A673 (cell line): ENCODE data around the gene HNRNPF. TPM values are rescaled to one million over a fixed set of nuclear protein-coding genes. Genes with fewer than 3 reads are reported as not detected.
A peak's percentile ranks its signal among the peaks of the same experiment; 100 is the strongest.

ENCODE experiments used
- BruUV-seq: library from RNA; stranded (reverse); fragments of 400-500 nt; replicated peaks from 2 replicates; lab custom pipeline; 2021; lab: Mats Ljungman, UMichigan
- CTCF ChIA-PET: fragments of 300-600 bp; sonication (Branson Sonifier 250); formaldehyde crosslinking; loops from one replicate; lab custom pipeline; 2022; ENCODE audit warnings: antibody characterized with exemption; lab: Charles Lee
- POLR2A ChIA-PET: fragments of 300-600 bp; sonication (Branson Sonifier 250); formaldehyde crosslinking; loops from one replicate; lab custom pipeline; 2022; ENCODE audit warnings: antibody characterized with exemption; ENCODE audit not compliant: low non-redundant PET; lab: Charles Lee
- DNase-seq: peaks from one replicate; pipeline ENCODE4 v3.0.0-alpha.2; 2015; ENCODE audit warnings: low spot score
- H3K27ac ChIP-seq: fragments of 200-600 bp; sonication (generic); 2 replicates; pipeline ENCODE4 v1.5.1; 2016; ENCODE audit warnings: mixed run types, low read depth, mild to moderate bottlenecking, mixed read lengths, antibody characterized with exemption, low read length; ENCODE audit not compliant: poor library complexity, severe bottlenecking
- H3K27me3 ChIP-seq: fragments of 200-600 bp; sonication (generic); replicated peaks from 2 replicates; pipeline ENCODE4 v1.6.1; 2017; ENCODE audit warnings: mixed run types, low read depth, mild to moderate bottlenecking, mixed read lengths, antibody characterized with exemption, low read length; ENCODE audit not compliant: insufficient read depth, poor library complexity
- H3K36me3 ChIP-seq: fragments of 200-600 bp; sonication (generic); 2 replicates; pipeline ENCODE4 v1.6.1; 2016; ENCODE audit warnings: mixed run types, mild to moderate bottlenecking, mixed read lengths, antibody characterized with exemption, low read length; ENCODE audit not compliant: insufficient read depth, poor library complexity, severe bottlenecking
- H3K4me1 ChIP-seq: fragments of 200-600 bp; sonication (generic); 2 replicates; pipeline ENCODE4 v1.6.1; 2017; ENCODE audit warnings: mixed run types, mild to moderate bottlenecking, mixed read lengths, antibody characterized with exemption, low read length; ENCODE audit not compliant: insufficient read depth, poor library complexity, severe bottlenecking
- H3K4me3 ChIP-seq: fragments of 200-600 bp; sonication (generic); 2 replicates; pipeline ENCODE4 v1.5.1; 2016; ENCODE audit warnings: low read depth, mixed run types, mild to moderate bottlenecking, mixed read lengths, low read length; ENCODE audit not compliant: poor library complexity, severe bottlenecking
- H3K9me3 ChIP-seq: fragments of 200-600 bp; sonication (generic); 2 replicates; pipeline ENCODE4 v1.6.1; 2016; ENCODE audit warnings: mixed run types, low read depth, mild to moderate bottlenecking, mixed read lengths, antibody characterized with exemption, low read length; ENCODE audit not compliant: poor library complexity, severe bottlenecking
- EZH2 ChIP-seq: fragments of 200-600 bp; sonication (generic); IDR thresholded peaks from 2 replicates; pipeline ENCODE4 v1.6.1; 2017; ENCODE audit warnings: borderline replicate concordance, low read depth, mild to moderate bottlenecking, mixed read lengths, antibody characterized with exemption, low read length; ENCODE audit not compliant: poor library complexity, severe bottlenecking
- intact Hi-C: fragments of 100-400 bp; cut with micrococcal nuclease; formaldehyde crosslinking; loops from one replicate; pipeline ENCODE4 v1.10.0; 2022; ENCODE audit not compliant: unreplicated experiment
- total RNA-seq: library from RNA; stranded (reverse); gene quantifications from 2 replicates; pipeline ENCODE4 v1.2.3, GENCODE V29; 2021
- TF ChIP-seq, protein P1 (sequence below): fragments of 300-800, 200-600 bp; sonication (generic); conservative IDR thresholded peaks from 2 replicates; pipeline ENCODE4 v1.5.1; 2017; ENCODE audit warnings: low read depth, mild to moderate bottlenecking, antibody characterized with exemption, low read length, moderate library complexity, mixed read lengths

The HNRNPF gene
- total RNA-seq, 1 experiment from 2014 or later, result 277 TPM

DNA sequence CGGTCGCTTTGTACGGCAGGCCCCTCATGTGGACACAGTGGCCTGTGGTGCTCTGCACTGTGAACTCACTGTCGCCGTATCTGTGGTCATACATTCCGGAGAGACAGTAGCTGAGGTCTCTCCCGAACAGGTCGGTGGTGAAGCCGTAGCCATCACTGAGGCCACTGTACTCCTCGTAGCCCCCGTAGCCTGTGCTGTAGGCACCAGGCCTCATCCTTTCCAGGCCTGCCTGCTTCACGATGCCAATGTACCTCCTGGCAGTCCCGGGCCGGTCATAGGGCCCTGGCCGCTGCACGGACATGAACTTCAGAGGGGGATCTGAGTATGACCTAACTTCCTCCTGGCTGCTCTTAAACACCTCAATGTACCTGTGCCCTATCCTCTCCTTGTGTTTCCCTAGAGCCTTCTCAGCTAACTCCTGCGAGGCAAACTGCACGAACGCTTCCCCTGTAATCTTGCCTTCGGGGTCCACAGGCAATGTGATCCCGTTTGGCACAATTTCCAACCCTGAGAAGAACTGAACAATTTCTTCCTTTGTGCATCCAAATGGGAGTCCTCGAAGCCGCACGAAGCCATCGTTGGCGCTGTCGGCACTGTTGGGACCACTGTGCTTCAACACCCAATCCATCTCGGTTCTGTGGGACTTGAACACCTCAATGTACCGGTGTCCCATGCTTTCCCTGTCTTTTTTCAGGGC is 21.9 kb downstream of the HNRNPF start:
- BruUV-seq, result TSS peak; percentile 31
- intact Hi-C loops, result no loop called here
- no peak for DNase-seq

DNA sequence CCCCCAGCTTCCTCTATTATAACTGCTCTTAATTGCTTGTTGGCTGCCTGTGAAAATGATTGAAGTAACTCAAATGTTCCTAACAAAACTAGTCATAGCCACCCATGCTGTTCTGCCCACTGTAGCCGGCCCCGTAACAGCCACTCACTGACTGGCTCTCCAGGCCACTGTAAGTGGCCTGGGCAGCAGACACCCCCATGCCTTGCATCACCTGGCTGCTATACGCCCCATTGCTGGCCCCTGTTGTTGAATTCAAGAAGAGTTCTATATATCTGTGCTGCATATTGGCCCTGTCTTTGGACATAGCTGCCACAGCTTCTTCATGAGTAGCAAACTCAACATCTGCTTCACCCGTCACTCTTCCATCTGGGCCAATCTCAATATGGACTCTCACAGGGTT is 22.4 kb downstream of the HNRNPF start:
- no peaks in the 10 kb centered on the region for H3K27me3 ChIP-seq
- no peaks in the 10 kb centered on the region for H3K9me3 ChIP-seq
- no peaks in the 10 kb centered on the region for H3K4me1 ChIP-seq
- no peak for DNase-seq
- H3K27ac ChIP-seq, result no peak overlapping the region
- ChIA-PET POLR2A (interaction anchor here (0.6 kb wide), 1 partner anchor 550 kb away, joined by 3 read pairs; no protein-coding TSS in a partner anchor), CTCF (no interaction called here)
- H3K4me3 ChIP-seq, result no peak overlapping the region
- no TSS peak for BruUV-seq
- TF ChIP-seq EZH2, result no peak
- TF ChIP-seq, protein P1, sequence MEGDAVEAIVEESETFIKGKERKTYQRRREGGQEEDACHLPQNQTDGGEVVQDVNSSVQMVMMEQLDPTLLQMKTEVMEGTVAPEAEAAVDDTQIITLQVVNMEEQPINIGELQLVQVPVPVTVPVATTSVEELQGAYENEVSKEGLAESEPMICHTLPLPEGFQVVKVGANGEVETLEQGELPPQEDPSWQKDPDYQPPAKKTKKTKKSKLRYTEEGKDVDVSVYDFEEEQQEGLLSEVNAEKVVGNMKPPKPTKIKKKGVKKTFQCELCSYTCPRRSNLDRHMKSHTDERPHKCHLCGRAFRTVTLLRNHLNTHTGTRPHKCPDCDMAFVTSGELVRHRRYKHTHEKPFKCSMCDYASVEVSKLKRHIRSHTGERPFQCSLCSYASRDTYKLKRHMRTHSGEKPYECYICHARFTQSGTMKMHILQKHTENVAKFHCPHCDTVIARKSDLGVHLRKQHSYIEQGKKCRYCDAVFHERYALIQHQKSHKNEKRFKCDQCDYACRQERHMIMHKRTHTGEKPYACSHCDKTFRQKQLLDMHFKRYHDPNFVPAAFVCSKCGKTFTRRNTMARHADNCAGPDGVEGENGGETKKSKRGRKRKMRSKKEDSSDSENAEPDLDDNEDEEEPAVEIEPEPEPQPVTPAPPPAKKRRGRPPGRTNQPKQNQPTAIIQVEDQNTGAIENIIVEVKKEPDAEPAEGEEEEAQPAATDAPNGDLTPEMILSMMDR, result no peak
- peaks cover 65% of the 10 kb centered on the region for H3K36me3 ChIP-seq
- intact Hi-C loops, result no loop called here

More for the DNA sequence above, 21.9 kb downstream of the HNRNPF start:
- CTCF ChIA-PET, result no interaction called here
- H3K36me3 ChIP-seq, result peaks cover 71% of the 10 kb centered on the region
- H3K4me1 ChIP-seq, result no peaks in the 10 kb centered on the region
- no peak overlapping the region for H3K4me3 ChIP-seq
- no peak overlapping the region for H3K27ac ChIP-seq
- POLR2A ChIA-PET, result interaction anchor here (0.5 kb wide), 1 partner anchor 10 kb away, joined by 3 read pairs; no protein-coding TSS in a partner anchor
- H3K9me3 ChIP-seq, result no peaks in the 10 kb centered on the region
- TF ChIP-seq EZH2, result no peak
- TF ChIP-seq, protein P1, result no peak
- H3K27me3 ChIP-seq, result no peaks in the 10 kb centered on the region

DNA sequence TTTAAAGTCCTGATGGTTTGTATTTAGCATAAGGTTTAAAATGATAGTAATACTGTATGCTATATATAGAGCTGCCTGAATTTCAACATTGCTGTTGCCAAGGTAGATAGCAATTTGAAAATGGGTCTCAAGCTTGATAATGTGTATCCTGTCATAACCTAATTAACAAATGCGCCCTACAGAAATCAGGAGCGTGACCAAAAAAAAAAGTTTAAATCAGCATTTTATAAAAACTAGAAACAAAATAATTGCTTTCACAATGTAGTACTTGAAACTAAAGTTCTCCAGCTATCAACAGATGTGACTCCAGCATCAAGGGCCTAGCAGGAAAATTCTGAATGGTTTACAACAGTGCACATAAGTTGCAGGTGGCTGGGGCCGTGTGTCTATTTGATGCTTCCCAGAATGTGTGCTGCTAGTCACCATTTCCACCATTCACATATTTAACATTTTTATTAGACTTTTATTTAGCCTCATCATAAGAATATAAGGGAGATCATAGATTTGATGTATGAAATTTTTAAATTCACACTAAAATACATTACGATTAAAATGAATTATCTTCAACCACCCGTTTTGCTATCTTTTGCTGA is 23.5 kb downstream of the HNRNPF start:
- Histone ChIP-seq H3K4me1 (peaks cover 5% of the 10 kb centered on the region), H3K9me3 (no peaks in the 10 kb centered on the region), H3K27me3 (no peaks in the 10 kb centered on the region), H3K4me3 (no peak overlapping the region), H3K27ac (no peak overlapping the region), H3K36me3 (peaks cover 55% of the 10 kb centered on the region)
- CTCF ChIA-PET, result no interaction called here
- TF ChIP-seq, protein P1, result no peak
- TF ChIP-seq EZH2, result no peak
- no peak for DNase-seq
- intact Hi-C loops, result no loop called here
- POLR2A ChIA-PET, result no interaction called here
- no TSS peak for BruUV-seq
